TTC549 (cell line): ENCODE measurements around the gene SH2D4B.
"Not testable (repeated sequence)": the region's sequence is repeated elsewhere in the genome, so short reads cannot be mapped to it uniquely, and the experiment has no call there.

Experiments used
- FAIRE-seq: peaks from 2 replicates; lab custom pipeline; 2012; peaks lifted over from hg19 to GRCh38; lab: Jason Lieb, UNC

The SH2D4B gene

DNA sequence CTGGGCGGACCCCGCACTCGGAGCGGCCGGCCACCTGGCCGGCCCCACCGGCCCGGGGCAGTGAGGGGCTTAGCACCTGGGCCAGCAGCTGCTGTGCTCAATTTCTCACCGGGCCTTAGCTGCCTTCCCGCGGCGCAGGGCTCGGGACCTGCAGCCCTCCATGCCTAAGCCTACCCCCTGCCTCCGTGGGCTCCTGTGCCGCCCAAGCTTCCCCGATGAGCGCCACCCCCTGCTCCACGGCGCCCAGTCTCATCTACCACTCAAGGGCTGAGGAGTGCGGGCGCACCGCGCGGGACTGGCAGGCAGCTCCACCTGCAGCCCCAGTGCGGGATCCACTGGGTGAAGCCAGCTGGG is 5.6 kb downstream of the SH2D4B start:
- not testable (repeated sequence) for FAIRE-seq

DNA sequence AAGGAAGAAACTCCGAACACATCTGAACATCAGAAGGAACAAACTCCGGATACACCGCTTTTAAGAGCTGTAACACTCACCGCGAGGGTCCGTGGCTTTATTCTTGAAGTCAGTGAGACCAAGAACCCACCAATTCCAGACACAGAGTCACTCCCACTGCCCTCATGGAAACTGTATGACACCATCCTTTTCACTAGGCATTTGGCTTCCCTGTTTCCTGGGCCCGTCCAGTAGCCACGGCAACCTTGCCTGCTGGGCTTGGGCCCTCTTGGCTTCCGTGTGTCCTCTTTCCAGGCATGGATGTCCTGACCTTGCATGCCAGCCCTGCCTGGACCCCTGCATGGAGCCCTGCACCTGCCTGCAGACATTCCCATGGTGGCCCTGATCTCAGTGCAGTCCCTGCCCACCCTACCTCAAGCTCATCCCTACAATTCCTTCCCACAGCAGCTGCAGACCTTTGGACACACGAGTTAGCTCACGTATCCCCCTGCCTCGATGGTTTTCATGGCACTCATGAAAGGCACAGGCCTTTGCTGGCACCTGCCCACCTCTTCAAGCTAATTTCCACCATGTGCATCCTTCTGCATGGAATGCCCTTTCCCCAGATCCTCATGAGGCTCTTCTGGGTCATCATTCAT is 6.7 kb downstream of the SH2D4B start:
- no peak for FAIRE-seq

DNA sequence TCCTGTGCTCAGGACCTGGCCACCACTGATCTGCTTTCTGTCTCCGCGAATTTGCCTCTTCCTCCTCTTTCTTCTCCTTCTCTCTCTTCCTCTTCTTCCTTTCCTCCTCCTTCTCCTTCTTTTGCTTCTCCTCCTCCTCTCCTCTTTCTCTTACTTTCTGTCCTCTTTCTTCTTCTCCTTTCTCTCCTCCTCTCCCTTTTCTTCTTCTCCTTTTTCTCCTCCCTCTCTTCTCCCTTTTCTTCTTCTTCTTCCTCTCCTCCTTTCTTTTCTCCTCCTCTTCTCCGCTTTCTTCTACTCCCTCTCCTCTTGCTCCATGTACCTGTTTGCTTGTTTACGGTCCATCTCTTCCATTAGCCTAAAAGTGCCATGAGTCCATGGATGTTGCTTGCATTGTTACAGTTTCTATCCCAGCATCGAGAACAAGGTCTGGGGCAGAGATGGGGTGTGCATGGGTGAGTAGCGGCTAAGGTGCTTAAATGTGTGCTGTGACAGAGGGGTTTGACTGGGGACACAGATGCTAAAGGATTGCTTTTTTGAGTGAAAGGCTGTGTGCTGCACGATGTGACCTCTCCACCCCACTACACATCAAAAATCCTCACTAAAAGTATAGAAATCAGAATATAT is 7.7 kb downstream of the SH2D4B start:
- no peak for FAIRE-seq

DNA sequence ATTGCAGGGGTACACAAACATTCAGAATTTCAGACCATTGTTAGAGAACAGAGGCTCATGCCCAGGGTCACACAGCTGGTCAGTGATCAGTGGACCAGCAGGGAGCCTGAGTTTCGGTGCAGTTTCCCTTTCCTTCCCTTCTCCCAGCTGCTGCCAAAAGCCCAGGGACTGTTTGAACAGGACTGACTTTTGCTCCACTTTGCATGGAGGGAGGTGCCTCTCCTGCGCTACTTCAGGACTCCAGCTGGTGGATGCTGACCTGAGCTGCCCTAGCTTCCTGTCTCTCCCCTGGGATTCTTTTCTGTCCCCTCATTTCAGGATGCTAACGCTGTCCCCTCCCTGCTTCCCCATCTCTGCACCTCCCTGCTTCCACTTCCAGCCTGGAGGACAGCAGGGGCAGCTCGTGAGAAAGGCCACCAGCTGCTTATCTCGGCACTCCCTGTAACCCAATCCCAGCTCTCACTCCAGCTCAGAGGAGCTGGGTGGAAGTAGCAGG is 14.5 kb downstream of the SH2D4B start:
- FAIRE-seq = no peak

DNA sequence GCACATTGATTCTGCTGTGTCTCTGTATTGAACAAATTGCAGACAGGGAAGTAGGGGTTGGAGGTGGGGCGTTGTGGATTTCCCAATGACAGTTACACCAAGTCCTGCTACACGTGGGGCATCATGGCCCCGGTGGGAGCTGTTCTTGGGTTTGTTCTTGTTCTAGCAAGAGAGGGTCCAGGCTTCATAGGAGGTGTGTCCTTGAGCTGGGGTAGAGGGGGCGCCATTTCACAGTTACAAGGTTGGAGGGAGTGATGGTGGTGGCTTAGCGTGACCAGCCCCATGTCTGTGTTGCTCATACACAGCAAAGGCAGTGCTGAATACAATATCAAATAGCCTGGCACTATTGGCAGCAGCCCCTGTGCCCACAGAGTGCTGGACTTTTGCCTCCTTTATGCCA is 15.7 kb downstream of the SH2D4B start:
- no peak for FAIRE-seq

DNA sequence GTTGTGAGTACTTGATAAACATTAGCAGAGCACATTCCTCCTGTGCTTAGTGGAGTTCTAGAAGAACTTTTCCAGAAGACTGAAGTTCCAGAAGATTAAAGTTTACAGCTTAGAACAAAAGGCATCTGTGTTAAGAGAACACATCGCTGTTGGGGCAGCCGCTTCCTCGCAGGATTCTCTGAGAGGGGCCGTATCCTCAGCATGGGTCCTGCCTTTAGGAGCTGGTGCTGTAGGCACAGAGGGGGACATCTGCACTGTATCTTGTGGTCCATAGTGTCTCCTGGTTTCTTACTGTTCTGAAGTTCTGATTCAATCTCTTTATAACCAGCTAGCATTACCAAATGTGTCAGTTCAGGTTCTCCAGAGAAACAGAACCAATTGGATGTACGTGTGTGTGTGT is 16.3 kb downstream of the SH2D4B start:
- FAIRE-seq = no peak

DNA sequence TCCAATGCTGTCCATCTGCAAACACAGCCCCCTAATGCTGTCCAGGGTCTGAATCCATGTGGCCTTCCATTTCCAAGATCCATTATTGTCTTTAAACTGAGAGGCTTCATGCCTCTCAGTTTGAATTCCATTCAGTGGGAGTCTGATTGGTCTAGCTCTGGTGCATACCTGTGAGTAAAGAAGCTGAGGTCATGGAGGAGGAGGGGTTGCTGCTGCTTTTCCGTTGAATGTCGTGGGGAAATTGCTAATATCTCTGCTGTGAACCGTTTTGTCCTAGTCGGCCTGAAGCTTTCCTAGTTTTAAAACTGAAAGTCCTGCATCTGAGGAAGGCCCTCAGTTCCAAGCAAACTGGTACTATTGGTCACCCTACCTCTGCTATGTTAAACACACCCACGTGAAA is 17.7 kb downstream of the SH2D4B start:
- FAIRE-seq = no peak

DNA sequence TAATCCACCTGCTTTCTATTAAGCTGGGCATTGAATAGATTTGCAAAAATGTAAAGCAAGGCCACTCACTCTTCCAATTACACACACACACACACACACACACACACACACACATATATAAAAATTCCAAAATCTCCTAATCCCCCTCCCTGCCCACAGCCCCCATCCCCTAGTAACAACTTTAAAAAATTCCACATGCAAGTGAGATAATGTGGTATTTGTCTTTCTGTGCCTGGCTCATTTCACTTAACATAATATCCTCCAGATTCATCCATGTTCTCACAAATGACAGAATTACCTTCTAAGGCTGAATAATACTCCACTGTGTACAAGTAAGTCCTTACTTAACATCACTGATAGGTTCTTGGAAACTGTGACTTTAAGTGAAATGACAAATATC is 24.2 kb downstream of the SH2D4B start:
- no peak for FAIRE-seq

DNA sequence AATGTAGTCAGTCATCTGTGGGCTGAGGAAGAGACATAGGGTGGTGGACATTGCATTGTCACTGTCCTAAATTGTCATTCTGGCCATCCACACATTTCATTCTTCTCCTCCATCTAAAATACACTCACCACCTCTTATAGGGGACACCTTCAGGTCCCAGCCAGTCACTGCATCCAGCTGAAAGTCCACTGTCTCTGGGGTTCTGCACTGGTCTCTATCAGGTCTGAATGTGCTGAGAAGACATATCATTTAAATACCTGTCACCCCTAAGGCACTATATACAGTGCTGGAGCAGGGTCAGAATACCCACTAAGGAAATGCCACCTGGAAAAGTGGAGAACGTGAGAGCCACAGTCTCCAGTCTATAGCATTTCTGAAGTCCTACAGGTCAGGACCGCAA is 29.6 kb downstream of the SH2D4B start:
- no peak for FAIRE-seq

DNA sequence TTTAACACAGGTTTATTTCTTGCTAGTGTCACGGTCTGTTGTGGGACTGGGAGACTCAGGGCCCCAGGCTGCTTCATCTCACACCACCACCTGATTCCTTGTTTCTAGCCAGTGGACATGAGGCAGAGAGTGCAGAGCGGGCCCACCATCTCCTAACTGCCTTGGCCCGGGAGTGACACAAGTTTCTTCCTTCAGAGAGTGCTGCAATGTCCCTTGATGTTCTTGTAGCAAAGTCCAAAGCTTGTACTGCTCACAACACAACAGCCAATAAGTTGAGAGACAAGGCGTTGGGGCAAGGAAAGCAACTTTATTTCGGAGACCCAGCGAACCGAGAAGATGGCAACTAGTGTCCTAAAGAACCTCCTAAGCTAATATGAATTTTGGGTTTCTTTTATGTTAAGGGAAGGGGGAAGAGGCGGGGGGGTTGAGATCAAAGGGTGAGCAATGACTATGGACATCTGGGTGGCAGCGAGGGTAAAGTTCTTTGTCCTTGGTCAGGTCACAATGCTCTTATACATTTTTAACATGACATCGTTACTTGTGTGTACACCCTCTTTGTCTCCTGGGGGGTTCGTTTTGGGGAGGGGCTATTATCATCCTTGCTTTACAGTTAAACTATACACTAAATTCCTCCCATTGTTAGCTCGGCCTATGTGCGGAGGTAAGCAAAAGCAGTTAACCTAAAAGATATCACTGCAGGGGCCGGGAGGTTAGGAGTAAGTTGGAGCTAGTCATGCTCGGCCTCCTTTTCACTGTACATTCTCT is 31.6 kb downstream of the SH2D4B start:
- no peak for FAIRE-seq

DNA sequence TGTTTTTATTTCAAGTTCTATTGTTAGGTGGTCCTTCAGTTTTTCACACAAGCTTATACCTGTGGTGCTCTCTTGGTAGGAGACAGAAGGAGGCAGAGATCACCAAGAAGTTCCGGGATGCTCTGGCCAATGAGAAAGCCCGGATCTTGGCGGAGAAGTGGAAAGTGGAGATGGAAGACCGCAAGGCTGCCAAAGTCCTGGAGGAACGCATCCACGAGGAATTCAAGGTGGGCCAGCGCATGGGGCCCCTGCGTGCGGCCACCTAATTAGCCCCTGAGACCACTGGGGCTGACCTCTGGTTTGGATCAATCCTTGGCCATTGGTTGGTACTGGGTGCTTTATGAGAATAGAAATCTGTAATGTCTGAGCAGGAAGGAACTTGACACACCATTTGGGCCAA is 33.6 kb downstream of the SH2D4B start:
- FAIRE-seq = no peak

DNA sequence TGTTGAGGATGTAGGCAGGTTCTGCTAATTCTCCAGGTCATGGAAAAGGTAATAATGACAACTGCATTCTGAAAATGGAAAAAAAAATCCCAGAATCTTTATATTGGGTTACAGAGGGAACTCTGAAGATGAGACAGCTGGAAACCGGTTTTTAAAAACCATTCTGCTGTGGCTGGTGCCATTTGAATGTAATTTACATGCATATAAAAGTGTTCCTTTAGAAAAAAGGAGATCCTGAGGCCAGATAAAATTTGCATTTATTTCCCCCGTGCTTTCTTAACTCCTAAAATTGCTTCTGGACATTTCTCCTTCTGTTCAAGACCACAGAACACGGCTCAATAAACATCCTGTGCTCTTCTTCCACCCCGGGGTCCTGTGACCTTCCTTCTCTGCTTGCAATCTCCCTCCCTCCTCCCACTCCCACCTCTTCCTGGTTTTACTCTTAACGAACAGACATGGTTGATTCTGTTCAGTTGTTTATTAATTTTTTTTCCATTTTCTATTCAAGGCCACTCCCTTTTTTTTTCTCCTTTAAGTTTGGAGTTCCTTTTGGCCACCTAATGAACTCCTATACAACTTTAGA is 41.6 kb downstream of the SH2D4B start:
- FAIRE-seq = no peak

DNA sequence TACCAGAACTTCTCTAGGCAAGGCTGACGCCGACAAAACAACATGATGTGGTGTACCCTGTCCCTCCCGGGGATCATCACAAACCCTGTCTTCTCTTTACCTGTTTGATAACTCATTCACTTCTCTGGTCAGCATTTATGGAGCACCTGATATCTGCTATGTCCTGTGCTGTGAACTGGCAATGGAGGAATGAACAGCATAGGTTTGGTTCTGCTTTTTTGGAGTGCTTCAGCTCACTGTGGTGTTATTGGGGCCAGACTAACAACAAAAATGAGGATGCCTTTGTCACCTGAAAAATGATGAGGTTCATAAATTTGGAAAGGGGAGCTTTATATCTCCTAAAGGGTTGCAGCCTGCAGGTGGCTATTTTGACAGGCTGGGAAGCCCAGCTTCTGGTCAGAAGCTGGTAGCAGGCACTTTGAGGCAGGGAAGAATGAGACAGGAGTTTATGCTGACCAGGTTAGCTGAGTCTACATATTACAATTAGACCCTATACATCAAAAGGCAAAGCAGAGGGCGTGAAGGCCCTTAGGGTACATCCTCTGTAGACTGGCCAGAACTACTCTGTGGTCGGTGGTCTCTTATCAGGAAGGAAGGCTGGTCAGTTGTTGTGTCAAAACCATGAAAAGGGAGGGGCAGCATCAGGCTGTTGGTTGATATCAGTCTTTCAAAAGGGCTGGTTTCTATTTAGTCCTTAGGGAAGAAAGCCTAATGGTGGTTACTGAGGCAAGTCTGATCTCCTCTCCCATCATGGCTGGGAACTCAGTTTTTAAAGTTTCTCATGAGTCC is 42.3 kb downstream of the SH2D4B start:
- FAIRE-seq = no peak

DNA sequence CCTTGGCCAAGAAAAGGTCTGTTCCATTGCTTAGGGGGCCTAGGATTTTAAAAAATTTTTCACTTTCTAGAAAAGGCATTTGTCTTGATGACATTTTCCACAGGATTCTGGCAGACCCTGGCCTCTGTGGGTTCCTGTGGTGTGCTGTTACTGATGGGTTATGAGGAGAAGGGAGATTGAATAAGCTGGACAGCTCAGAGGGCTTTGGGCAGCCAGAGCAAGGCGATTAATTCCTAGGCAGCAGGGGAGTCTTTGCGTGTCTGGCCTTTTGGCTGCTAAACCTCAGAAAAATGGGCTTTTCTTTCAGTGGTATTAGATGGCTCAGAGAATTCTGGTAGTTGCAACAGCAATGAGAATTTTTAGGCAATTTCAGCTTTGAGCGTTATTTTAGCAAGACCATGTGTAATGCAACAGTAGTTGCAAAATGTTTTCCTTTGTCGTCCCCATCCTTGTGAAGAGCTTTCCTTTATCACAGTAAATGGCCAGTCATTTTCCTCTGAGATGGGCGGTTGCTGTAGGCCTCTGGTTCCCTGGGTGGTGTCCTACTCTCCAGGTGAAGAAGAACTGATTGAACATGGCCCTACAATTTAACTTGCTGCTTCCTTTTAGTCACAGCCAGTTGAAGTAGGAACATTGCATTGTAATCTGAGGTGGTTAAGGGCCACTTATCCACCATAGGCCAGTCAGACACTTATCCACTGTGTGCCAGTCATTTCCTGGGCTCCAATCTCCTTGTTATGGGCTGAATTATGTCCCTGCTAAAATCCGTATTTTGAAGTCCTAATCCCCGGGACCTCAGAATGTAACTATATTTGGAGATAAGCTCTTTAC is 43.2 kb downstream of the SH2D4B start:
- FAIRE-seq = no peak

DNA sequence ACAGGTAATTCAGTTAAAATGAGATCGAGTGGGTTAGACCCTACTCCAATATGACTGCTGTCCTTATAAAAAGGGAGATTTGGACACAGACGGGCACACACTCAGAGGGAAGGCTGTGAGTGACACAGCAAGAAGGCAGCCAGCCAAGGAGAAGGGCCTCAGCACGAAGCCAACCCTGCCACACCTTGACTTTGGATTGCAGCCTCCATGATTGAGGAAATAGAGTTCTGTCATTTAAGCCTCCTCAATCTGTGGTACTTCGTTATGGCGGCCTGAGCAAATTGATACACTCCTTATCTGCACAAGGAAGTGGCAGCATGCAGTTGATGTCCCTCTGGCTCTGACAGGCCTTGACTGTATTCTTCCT is 43.8 kb downstream of the SH2D4B start:
- no peak for FAIRE-seq

DNA sequence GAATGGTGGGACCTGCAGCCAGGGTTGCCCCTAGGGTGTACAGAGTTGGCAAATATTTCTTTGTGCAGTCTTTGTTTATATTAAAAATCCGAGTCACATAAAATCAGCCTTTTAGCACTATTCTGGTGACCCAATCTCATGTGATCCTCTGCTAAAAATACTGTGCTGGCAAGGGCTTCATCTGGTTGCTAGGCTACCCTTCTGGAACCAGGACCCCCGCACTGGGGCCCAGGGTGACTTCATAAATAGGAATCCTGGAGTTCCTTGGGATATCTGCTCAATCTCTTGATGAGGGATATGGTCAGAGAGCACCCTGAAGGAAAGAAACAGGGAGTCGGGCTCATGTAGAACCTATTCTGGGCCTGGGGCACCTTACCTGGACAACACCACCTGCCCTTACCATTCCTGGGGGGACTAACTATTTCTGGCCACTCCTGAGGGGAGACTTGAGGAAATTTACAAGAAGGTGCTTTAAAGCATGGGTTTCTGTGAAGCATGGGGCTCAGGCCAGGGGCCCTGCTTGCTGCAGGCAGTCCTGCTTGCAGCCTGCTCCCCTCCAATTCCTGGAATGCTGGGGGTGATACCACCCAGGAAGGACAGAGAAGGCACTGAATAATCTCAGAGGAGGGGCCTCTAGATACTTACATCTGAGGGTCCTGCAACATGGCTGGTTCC is 44.7 kb downstream of the SH2D4B start:
- no peak for FAIRE-seq

DNA sequence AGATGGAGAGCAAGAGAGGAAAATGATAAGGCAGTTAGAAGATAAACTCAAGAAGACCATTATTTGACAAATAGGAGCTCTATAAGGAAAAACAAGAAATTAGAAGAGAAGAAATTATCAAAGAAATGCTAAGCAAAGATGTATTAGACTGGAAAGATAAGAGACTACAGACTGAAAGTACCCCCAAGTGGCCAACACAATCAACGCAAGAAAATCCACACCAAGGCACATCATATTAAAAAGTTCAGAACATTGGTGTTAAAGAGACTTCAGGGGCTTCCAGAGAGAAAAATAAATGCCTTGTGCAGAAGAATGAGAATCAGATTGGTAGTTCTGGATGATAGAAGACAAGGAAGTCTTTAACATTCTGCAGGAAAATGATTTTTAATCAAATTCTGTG is 46.0 kb downstream of the SH2D4B start:
- FAIRE-seq = no peak

DNA sequence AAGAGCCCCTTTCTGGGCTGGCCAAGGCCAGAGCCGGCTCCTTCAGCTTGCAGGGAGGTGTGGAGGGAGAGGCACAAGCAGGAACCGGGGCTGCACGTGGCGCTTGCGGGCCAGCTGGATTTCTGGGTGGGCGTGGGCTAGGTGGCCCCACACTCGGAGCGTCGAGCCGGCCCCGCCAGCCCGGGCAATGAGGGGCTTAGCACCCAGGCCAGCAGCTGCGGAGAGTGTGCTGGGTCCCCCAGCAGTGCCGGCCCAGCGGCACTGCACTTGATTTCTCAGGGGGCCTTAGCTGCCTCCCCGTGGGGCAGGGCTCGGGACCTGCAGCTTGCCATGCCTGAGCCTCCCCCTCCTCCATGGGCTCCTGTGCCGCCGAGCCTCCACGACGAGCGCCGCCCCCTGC is 48.1 kb downstream of the SH2D4B start:
- no peak for FAIRE-seq

DNA sequence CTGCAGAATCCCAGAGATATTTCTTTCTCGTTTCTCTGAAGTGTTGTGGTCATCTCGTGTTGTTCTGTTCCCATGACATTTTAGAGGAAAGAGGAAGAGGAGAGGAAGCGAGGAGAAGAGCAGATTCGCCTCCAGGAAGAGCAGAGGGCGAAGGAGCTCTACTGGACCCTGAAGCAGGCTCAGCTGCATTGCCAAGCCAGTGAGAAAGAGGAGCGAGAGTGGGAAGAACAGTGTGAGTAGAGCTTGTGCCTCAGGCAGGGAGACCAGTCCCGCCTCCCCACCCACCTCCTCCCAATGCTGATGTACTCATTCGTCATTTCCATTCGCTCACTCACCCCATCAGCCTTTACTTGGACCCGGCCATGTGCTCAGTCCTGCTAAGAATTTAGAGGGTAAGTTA is 50.8 kb downstream of the SH2D4B start:
- FAIRE-seq = no peak

DNA sequence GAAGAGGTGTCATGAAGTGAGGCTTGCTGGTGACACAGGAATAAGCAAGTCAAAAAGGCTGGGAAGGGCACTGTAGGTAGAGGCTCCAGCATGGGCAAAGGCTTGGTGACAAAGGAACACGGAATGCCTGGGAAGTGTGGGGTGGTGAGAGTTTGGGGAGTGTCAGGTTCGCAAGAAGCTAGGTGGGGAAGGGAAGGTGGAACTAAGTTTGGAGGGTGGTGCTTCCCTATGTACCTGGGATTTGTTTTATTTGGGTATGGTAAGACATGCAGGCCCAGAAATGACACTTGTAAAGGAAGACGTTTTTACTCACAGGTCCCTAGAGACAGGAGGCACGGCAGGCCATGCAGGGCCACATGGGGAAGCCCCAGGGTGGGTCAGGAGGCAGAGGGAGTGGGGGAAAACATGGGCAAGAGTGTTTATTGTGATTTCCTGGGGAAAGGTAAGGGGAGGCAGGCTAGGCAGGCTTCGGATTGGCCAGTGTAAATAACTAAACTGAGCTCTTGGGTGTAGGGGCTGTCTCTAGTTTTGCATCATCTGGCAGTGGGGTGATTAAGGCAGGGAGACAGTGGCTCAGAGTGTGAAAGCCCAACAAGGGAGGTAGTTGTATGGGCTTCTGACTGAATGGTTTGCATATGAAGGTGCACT is 52.1 kb downstream of the SH2D4B start:
- no peak for FAIRE-seq
